Measurements from ENCODE around the gene NEUROD4. TPM values are rescaled to one million over a fixed set of nuclear protein-coding genes. Genes with fewer than 3 reads are reported as not detected.
"Not testable (repeated sequence)": the region's sequence is repeated elsewhere in the genome, so short reads cannot be mapped to it uniquely, and the experiment has no call there.

NEUROD4 gene
- total and polyA plus RNA-seq, 4 experiments from 2014 or later = 0.09 TPM; not detected in 3

DNA sequence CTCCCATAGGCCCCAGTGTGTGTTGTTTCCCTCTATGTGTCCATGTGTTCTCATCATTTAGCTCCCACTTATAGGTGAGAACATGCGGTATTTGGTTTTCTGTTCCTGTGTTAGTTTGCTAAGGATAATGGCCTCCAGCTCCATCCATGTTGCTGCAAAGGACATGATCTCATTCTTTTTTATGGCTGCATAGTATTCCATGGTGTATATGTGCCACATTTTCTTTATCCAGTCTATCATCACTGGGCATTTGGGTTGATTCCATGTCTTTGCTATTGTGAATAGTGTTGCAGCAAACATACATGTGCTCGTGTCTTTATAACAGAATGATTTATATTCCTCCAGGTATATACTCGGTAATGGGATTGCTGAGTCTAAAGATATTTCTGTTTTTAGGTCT, 33.0 kb upstream of the NEUROD4 start:
- H3K27ac Mint-ChIP-seq = peak overlapping the region; percentile 78 to 100 (median 98)
- not testable (repeated sequence) for H3K27ac ChIP-seq (ENCODE audit: low read depth, low read length); H3K36me3 ChIP-seq (ENCODE audit: insufficient read depth, low read length); H3K9me3 ChIP-seq (ENCODE audit: control insufficient read depth in 1 of 2, low read length in 2 of 2); H3K9me3 Mint-ChIP-seq; DNase-seq; H3K27me3 ChIP-seq (ENCODE audit: insufficient read depth, low read length); H3K4me3 ChIP-seq (ENCODE audit: low read length in 2 of 2); H3K27me3 Mint-ChIP-seq
- POLR2A ChIA-PET (ENCODE audit: partially characterized antibody) = interaction anchor here (0.7 to 5.5 kb wide), 10 partner anchors 9 to 243 kb away, joined by 3 to 141 read pairs (median 6); partner anchors contain the start of gene MUCL1
- H3K36me3 Mint-ChIP-seq = peaks cover 24 to 38% of the 10 kb centered on the region in 2 donors
- H3K4me3 Mint-ChIP-seq = peak overlapping the region in 5 of 8 donors; percentile 26 to 69 (median 40)
- peaks cover 72% of the 10 kb centered on the region for H3K4me1 ChIP-seq (ENCODE audit: insufficient read depth, low read length)
- intact Hi-C loops (cut with micrococcal nuclease) = loop anchor here (10.0 kb wide), 1 partner anchor 828 kb away; the partner anchor contains the start of genes ORMDL2 and SARNP
- H3K4me1 Mint-ChIP-seq = peaks cover 56 to 99% (median 66%) of the 10 kb centered on the region in 4 donors
- CTCF ChIA-PET (ENCODE audit: partially characterized antibody) = interaction anchor here (0.9 to 6.0 kb wide), 10 partner anchors 8 to 238 kb away, joined by 3 to 74 read pairs (median 21); no protein-coding TSS in a partner anchor

DNA sequence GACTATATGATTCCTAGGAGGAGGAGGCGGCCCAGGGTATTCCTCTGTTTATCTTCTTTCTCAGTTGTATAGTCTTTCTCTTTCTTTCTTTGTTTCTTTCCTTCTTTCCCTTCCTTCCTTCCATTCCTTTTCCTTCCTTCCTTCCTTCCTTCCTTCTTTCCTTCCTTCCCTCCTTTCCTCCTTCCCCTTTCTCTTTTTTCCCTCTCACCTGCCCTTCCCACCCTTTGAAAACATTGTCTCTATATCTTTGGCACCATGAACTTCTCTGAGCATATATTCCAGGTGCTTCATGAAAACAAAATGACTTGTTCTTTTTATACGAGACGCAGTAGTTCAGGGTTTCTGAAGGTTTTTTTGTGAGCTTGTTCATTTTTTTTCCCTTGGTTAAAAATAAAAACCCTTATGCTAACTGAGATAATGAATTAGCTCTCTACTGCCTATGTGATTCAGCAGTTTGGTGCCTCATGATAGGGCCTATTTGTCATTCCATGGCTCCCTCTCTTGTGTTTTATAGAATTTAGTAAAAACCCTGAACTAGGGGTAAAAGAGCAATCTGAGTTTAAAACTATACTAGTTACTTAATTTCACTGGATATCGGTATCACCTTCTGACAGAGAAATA, 32.1 kb upstream of the NEUROD4 start:
- Mint-ChIP-seq H3K36me3 (peaks cover 14 to 29% of the 10 kb centered on the region in 2 donors), H3K27ac (peak overlapping the region; percentile 54 to 99 (median 81)), H3K9me3 (peaks cover 0 to 3% (median 0%) of the 10 kb centered on the region in 8 donors), H3K4me1 (peaks cover 53 to 96% (median 63%) of the 10 kb centered on the region in 4 donors), H3K4me3 (peak overlapping the region in 4 of 8 donors; percentile 5 to 47 (median 31)), H3K27me3 (no peaks in the 10 kb centered on the region)
- ChIA-PET CTCF (ENCODE audit: partially characterized antibody) (interaction anchor here (0.8 to 6.0 kb wide), 5 partner anchors 14 to 86 kb away, joined by 3 to 74 read pairs (median 4); no protein-coding TSS in a partner anchor), POLR2A (ENCODE audit: partially characterized antibody) (interaction anchor here (1.6 kb wide), 1 partner anchor 10 kb away, joined by 5 read pairs; no protein-coding TSS in a partner anchor)
- no peaks in the 10 kb centered on the region for H3K27me3 ChIP-seq (ENCODE audit: insufficient read depth, low read length)
- H3K9me3 ChIP-seq (ENCODE audit: control insufficient read depth in 1 of 2, low read length in 2 of 2) = no peaks in the 10 kb centered on the region
- intact Hi-C loops (cut with micrococcal nuclease) = loop anchor here (10.0 kb wide), 1 partner anchor 827 kb away; the partner anchor contains the start of genes ORMDL2 and SARNP
- peaks cover 71% of the 10 kb centered on the region for H3K4me1 ChIP-seq (ENCODE audit: insufficient read depth, low read length)
- no peak overlapping the region for H3K4me3 ChIP-seq (ENCODE audit: low read length in 2 of 2)
- H3K36me3 ChIP-seq (ENCODE audit: insufficient read depth, low read length) = no peaks in the 10 kb centered on the region
- H3K27ac ChIP-seq (ENCODE audit: low read depth, low read length) = no peak overlapping the region
- DNase-seq = no peak

DNA sequence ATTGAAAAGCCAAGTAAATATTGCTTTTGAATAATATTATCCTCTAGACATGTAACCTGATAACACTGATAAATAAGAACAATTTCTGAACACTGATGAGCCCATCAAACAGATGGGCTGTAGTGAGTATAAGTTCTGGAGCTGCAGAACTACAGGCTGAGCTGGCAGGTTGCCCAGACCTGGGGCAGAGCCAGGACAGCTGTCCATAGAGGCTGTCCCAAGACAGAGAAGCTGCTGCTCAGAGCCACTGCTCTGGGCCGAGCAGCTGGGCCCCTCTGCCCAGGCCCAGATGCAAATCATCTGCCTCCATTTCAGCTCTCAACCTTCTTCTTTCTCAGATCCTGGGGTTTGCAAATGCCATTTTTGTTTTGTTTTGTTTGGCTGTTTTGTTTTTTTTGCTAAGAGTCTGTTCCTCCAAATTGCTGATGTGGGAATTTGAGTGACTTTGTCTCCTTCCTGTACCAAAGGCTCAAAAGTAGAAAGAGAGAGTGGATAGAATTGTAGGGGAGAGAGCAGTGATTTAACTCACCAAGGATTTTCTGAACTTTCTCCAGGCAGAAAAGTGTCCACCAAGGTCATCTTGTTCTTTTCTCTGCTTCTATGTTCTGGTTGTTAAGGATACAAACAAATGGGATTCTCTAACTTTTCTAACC, 31.2 kb upstream of the NEUROD4 start:
- DNase-seq = no peak
- Histone ChIP-seq H3K27me3 (ENCODE audit: insufficient read depth, low read length) (no peaks in the 10 kb centered on the region), H3K4me1 (ENCODE audit: insufficient read depth, low read length) (peaks cover 76% of the 10 kb centered on the region), H3K27ac (ENCODE audit: low read depth, low read length) (peak overlapping the region; percentile 1), H3K36me3 (ENCODE audit: insufficient read depth, low read length) (no peaks in the 10 kb centered on the region), H3K4me3 (ENCODE audit: low read length in 2 of 2) (no peak overlapping the region), H3K9me3 (ENCODE audit: control insufficient read depth in 1 of 2, low read length in 2 of 2) (no peaks in the 10 kb centered on the region)
- POLR2A ChIA-PET (ENCODE audit: partially characterized antibody) = interaction anchor here (1.6 kb wide), 1 partner anchor 11 kb away, joined by 5 read pairs; no protein-coding TSS in a partner anchor
- Mint-ChIP-seq H3K27ac (peak overlapping the region; percentile 76 to 95 (median 87)), H3K9me3 (peaks cover 0 to 3% (median 0%) of the 10 kb centered on the region in 8 donors), H3K4me3 (peak overlapping the region in 6 of 8 donors; percentile 24 to 78 (median 56)), H3K27me3 (no peaks in the 10 kb centered on the region), H3K36me3 (peaks cover 6 to 21% of the 10 kb centered on the region in 2 donors), H3K4me1 (peaks cover 52 to 96% (median 64%) of the 10 kb centered on the region in 4 donors)
- CTCF ChIA-PET (ENCODE audit: partially characterized antibody) = interaction anchor here (0.8 to 6.0 kb wide), 4 partner anchors 22 to 86 kb away, joined by 3 to 74 read pairs (median 4); no protein-coding TSS in a partner anchor
- intact Hi-C loops (cut with micrococcal nuclease) = loop anchor here (10.0 kb wide), 1 partner anchor 826 kb away; the partner anchor contains the start of genes ORMDL2 and SARNP

DNA sequence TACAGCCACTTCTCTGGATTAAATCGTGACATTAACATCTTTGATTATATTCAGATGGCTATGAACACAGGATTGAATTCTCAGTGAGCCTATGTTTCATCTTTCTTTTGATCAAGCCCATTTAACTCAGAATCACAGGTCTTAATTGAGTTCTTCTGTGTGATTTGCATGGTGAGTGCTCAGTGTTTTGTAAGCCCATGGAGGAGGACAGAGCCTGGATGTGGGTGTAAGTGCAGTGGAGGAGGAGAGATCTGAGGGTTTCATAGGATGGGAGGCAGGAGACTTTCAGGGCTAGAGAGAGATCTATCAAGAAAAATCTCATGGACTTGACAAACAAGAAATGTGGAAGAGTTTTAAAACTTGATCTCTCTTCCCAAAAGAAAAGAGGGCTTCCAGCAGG, 29.9 kb upstream of the NEUROD4 start:
- intact Hi-C loops (cut with micrococcal nuclease) = loop anchor here (10.0 kb wide), 1 partner anchor 825 kb away; the partner anchor contains the start of genes ORMDL2 and SARNP
- ChIA-PET POLR2A (ENCODE audit: partially characterized antibody) (no interaction called here), CTCF (ENCODE audit: partially characterized antibody) (interaction anchor here (1.2 kb wide), 1 partner anchor 82 kb away, joined by 5 read pairs; no protein-coding TSS in a partner anchor)
- Histone ChIP-seq H3K36me3 (ENCODE audit: insufficient read depth, low read length) (no peaks in the 10 kb centered on the region), H3K4me1 (ENCODE audit: insufficient read depth, low read length) (peaks cover 76% of the 10 kb centered on the region), H3K9me3 (ENCODE audit: control insufficient read depth in 1 of 2, low read length in 2 of 2) (no peaks in the 10 kb centered on the region), H3K4me3 (ENCODE audit: low read length in 2 of 2) (no peak overlapping the region), H3K27ac (ENCODE audit: low read depth, low read length) (peak overlapping the region; percentile 5), H3K27me3 (ENCODE audit: insufficient read depth, low read length) (no peaks in the 10 kb centered on the region)
- H3K9me3 Mint-ChIP-seq = peaks cover 0 to 3% (median 0%) of the 10 kb centered on the region in 8 donors
- H3K36me3 Mint-ChIP-seq = peaks cover 3 to 8% of the 10 kb centered on the region in 2 donors
- DNase-seq = no peak
- peaks cover 52 to 83% (median 64%) of the 10 kb centered on the region in 4 donors for H3K4me1 Mint-ChIP-seq
- H3K27ac Mint-ChIP-seq = peak overlapping the region; percentile 95 to 99 (median 99)
- peak overlapping the region in 7 of 8 donors; percentile 64 to 98 (median 95) for H3K4me3 Mint-ChIP-seq
- no peaks in the 10 kb centered on the region for H3K27me3 Mint-ChIP-seq

DNA sequence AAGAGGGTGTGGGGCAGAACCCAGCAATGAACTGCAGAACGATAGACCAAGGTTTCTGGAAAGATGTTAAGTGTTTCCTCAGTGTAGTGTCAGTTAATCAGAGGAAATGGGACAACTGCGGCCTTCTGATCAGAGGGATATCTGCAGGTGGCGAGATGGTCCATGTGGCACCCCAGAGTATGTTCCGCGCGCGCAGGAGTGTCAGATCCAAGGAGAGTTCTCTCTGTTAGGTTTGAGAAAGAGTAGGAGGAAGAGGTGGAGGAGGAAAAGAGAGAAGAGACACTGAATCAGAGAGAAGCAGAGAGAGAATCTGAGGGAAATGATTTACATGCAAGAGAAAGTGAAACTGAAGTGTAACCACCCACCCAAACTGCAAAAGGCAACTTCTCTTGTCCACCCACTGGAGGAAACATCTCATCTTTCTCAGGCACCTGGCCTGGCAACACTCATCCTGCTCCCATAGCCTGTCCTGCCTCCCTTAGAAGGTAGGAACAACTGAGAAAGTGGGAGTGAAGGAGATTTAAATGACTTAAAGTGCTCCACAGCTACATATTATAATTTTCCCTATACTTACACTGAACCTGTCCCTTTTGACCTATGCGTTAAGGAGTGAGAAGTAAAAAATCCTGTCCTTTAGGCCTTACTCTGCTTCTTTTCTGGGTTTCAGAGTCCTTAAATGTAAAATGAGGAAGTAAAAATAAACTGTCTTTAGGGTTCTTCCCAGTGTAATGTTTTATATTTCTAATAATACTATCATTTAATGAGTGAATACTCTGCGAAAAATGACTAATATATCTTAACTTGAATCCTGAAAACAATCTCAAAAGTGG, 28.4 kb upstream of the NEUROD4 start:
- POLR2A ChIA-PET (ENCODE audit: partially characterized antibody) = interaction anchor here (0.9 to 3.0 kb wide), 7 partner anchors 8 to 242 kb away, joined by 3 to 41 read pairs (median 4); partner anchors contain the start of gene TESPA1
- H3K27me3 Mint-ChIP-seq = no peaks in the 10 kb centered on the region
- H3K4me1 Mint-ChIP-seq = peaks cover 43 to 67% (median 54%) of the 10 kb centered on the region in 4 donors
- H3K9me3 Mint-ChIP-seq = peaks cover 0 to 3% (median 0%) of the 10 kb centered on the region in 8 donors
- H3K4me3 ChIP-seq (ENCODE audit: low read length in 2 of 2) = peak overlapping the region; percentile 23 to 30
- CTCF ChIA-PET (ENCODE audit: partially characterized antibody) = interaction anchor here (2.1 to 13.7 kb wide), 9 partner anchors 7 to 267 kb away, joined by 6 to 751 read pairs (median 38); partner anchors contain the start of genes MUCL1 and TESPA1
- H3K27ac ChIP-seq (ENCODE audit: low read depth, low read length) = peak overlapping the region; percentile 60
- no peaks in the 10 kb centered on the region for H3K9me3 ChIP-seq (ENCODE audit: control insufficient read depth in 1 of 2, low read length in 2 of 2)
- no peaks in the 10 kb centered on the region for H3K27me3 ChIP-seq (ENCODE audit: insufficient read depth, low read length)
- peaks cover 63% of the 10 kb centered on the region for H3K4me1 ChIP-seq (ENCODE audit: insufficient read depth, low read length)
- no peaks in the 10 kb centered on the region for H3K36me3 ChIP-seq (ENCODE audit: insufficient read depth, low read length)
- intact Hi-C loops (cut with micrococcal nuclease) = no loop called here
- H3K36me3 Mint-ChIP-seq = peaks cover 2 to 3% of the 10 kb centered on the region in 2 donors
- peak overlapping the region; percentile 88 to 99 (median 95) for H3K4me3 Mint-ChIP-seq
- H3K27ac Mint-ChIP-seq = peak overlapping the region; percentile 95 to 99 (median 99)
- DNase-seq = peak; percentile 41 to 54 (median 49)

DNA sequence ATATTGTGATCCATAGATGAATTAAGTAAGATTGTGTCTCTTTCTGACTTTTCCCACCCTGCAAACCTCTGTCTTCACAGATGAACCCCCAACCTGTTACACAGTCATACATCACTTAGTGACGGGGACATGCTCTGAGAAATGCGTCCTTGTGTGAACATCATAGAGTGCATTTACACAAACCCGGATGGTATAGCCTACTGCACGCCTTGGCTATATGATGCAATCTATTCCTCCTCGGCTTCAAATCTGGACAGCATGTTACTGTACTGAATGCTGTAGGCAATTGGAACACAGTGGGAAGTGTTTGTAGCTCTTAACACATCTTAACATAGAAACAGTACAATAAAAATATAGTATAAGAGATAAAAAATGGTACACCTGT, 27.8 kb upstream of the NEUROD4 start:
- Mint-ChIP-seq H3K27me3 (no peaks in the 10 kb centered on the region), H3K36me3 (peaks cover 2 to 3% of the 10 kb centered on the region in 2 donors), H3K9me3 (no peaks in the 10 kb centered on the region), H3K4me1 (peaks cover 42 to 61% (median 48%) of the 10 kb centered on the region in 4 donors), H3K27ac (peak overlapping the region; percentile 95 to 99 (median 99)), H3K4me3 (peak overlapping the region in 7 of 8 donors; percentile 18 to 99 (median 95))
- peaks cover 57% of the 10 kb centered on the region for H3K4me1 ChIP-seq (ENCODE audit: insufficient read depth, low read length)
- no peak overlapping the region for H3K4me3 ChIP-seq (ENCODE audit: low read length in 2 of 2)
- DNase-seq = no peak
- H3K27ac ChIP-seq (ENCODE audit: low read depth, low read length) = peak overlapping the region; percentile 60
- intact Hi-C loops (cut with micrococcal nuclease) = loop anchor here (2.0 kb wide), 2 partner anchors 33 to 57 kb away; no protein-coding TSS in a partner anchor
- no peaks in the 10 kb centered on the region for H3K9me3 ChIP-seq (ENCODE audit: control insufficient read depth in 1 of 2, low read length in 2 of 2)
- no peaks in the 10 kb centered on the region for H3K27me3 ChIP-seq (ENCODE audit: insufficient read depth, low read length)
- CTCF ChIA-PET (ENCODE audit: partially characterized antibody) = interaction anchor here (0.6 to 13.7 kb wide), 30 partner anchors 8 to 299 kb away, joined by 3 to 751 read pairs (median 10); partner anchors contain the start of genes MUCL1 and TESPA1
- POLR2A ChIA-PET (ENCODE audit: partially characterized antibody) = interaction anchor here (0.9 to 3.0 kb wide), 12 partner anchors 8 to 242 kb away, joined by 3 to 41 read pairs (median 7); partner anchors contain the start of gene TESPA1
- H3K36me3 ChIP-seq (ENCODE audit: insufficient read depth, low read length) = no peaks in the 10 kb centered on the region

All from CD4-positive, alpha-beta memory T cell (primary cell).